ENCODE data around the gene HMBS.
"Not testable (repeated sequence)": the region's sequence is repeated elsewhere in the genome, so short reads cannot be mapped to it uniquely, and the experiment has no call there.

Gene HMBS

DNA sequence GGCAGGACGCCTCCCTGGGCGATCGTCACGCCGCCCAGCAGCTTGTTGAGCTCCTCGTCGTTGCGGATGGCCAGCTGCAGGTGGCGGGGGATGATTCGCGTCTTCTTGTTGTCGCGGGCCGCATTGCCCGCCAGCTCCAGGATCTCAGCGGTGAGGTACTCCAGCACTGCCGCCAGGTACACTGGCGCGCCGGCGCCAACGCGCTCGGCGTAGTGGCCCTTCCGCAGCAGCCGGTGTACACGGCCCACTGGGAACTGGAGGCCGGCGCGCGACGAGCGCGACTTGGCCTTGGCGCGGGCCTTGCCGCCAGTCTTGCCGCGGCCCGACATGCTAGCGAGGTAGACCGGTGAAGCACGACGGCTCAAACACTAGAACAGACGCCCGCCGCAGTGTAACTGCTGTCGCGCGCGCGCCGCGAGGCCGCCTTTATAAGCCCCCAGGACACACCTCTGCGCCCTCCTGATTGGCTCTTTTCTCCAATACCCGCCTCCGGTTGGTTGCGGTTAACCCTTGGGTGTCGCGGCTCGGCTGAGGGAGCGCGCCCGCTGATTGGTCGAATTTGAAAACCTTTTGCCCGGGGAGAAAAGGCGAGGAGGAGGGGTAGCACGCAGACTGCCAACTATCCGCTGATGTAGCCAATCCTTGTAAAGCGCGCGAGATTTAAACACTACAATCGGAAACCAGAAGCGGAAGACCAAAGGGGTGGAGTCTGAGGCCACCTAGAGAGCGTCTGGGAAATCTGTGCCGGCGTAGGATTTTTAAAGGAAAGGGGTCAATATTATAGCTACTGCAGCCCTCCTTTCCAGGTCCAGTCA is 10.6 kb downstream of the HMBS start:
- H3K4me3 ChIP-seq (ENCODE audit: low read length), result peak overlapping the region; percentile 81
- peaks cover 19% of the 10 kb centered on the region for H3K4me1 ChIP-seq (ENCODE audit: control insufficient read depth, insufficient read depth, low read length)
- H3K9me3 ChIP-seq (ENCODE audit: control insufficient read depth, low read length), result no peaks in the 10 kb centered on the region
- peak overlapping the region; percentile 70 for H3K9ac ChIP-seq (ENCODE audit: low read length)
- no peaks in the 10 kb centered on the region for H3K27me3 ChIP-seq (ENCODE audit: control insufficient read depth, insufficient read depth, low read length)
- H3K36me3 ChIP-seq (ENCODE audit: control insufficient read depth, insufficient read depth, low read length), result peaks cover 6% of the 10 kb centered on the region

DNA sequence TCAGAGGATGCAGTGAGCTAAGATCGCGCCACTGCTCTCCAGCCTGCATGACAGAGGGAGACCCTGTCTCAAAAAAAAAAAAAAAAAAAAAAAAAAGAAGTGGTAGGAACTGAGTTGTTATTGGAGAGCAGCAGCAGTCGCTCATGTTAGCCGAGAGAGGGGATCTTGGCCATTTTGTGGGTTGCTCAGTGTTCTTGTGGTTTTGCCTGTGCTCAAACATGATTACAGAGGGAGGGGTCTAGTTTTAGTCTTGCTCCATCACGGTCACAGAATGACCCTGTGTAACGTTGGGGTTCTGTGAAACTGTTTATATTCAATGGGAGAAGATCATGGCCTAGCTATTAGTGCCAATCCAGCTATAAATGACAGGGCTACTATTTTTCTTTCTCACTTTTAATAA is 15.0 kb downstream of the HMBS start:
- Histone ChIP-seq H3K27me3 (ENCODE audit: control insufficient read depth, insufficient read depth, low read length) (no peaks in the 10 kb centered on the region), H3K4me1 (ENCODE audit: control insufficient read depth, insufficient read depth, low read length) (peaks cover 19% of the 10 kb centered on the region), H3K9me3 (ENCODE audit: control insufficient read depth, low read length) (no peaks in the 10 kb centered on the region), H3K36me3 (ENCODE audit: control insufficient read depth, insufficient read depth, low read length) (peaks cover 6% of the 10 kb centered on the region), H3K9ac (ENCODE audit: low read length) (no peak overlapping the region), H3K4me3 (ENCODE audit: low read length) (no peak overlapping the region)

DNA sequence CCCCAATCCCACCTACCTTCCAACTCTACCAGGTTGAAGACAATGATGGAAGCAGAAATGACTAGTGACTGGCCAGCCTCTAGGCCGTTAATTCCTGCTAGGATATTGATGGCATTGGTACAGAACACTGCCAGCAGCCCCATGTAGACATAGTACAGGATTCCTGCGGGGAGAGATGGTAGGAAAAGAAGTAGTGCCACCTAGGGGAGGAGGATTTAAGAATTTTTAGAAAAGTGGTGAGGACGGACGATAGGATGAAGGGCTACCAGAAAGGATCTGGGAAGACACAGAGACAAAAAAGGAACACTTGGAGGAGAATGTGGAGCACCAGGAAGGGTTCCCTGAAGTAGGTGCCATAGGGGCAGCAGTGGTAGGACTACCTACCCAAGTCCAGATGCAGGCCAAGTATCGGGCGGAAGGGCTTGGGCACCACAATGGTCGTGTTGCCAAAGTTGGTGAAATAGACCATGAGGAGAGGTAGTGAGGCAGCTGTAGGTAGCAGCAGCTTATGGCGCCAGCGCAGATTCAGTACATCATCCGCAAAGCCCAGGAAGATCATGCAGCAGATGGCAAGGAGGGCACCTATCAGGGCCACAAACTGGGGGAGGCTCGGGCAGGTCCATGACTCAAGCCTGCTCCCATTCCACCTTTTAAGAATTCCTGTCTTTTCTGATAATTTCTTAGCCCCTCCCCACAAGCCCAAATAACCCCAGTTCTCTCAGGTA is 15.7 kb downstream of the HMBS start:
- Histone ChIP-seq H3K9ac (ENCODE audit: low read length) (peak overlapping the region; percentile 83), H3K9me3 (ENCODE audit: control insufficient read depth, low read length) (no peaks in the 10 kb centered on the region), H3K4me1 (ENCODE audit: control insufficient read depth, insufficient read depth, low read length) (peaks cover 19% of the 10 kb centered on the region), H3K4me3 (ENCODE audit: low read length) (peak overlapping the region; percentile 68), H3K36me3 (ENCODE audit: control insufficient read depth, insufficient read depth, low read length) (peaks cover 6% of the 10 kb centered on the region), H3K27me3 (ENCODE audit: control insufficient read depth, insufficient read depth, low read length) (no peaks in the 10 kb centered on the region)

DNA sequence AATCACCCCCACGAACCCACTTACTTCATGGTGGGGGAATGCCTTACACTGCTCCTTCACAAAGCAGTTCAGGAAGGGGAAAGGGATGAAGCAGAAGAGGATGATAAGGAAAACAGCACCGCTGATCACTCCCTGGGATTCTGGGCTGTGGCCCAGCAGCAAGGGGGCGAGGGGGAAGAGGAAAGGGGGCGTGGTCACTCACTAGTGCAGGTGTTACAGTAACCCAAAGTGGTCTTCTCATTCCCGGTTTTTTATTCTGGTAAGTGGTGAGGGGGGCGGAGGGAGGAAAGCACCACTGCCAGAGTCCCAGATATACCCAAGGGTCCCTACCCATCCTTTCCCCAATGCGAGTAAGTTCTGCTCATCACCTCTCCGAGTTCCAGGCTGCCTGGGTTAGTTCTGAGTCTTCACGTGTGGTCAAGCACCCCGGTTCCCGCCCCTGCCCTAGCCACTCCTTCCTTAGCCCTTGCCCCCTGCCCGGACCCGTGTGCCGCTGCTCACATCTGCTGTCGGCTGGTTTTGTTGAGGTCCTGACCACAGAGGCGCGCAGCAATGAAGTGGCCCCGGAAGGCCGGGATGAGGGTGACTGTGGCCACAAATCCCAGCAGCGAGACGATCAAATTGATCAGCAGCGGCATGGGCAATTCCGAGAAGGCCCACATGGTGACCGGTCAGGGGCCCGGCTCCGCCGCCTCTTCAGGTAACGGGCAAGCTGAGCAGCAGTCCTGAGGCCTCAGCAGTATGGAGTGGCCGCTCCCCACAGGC is 16.5 kb downstream of the HMBS start:
- H3K4me3 ChIP-seq (ENCODE audit: low read length), result peak overlapping the region; percentile 68
- peaks cover 6% of the 10 kb centered on the region for H3K36me3 ChIP-seq (ENCODE audit: control insufficient read depth, insufficient read depth, low read length)
- H3K9me3 ChIP-seq (ENCODE audit: control insufficient read depth, low read length), result no peaks in the 10 kb centered on the region
- H3K9ac ChIP-seq (ENCODE audit: low read length), result peak overlapping the region; percentile 83
- H3K4me1 ChIP-seq (ENCODE audit: control insufficient read depth, insufficient read depth, low read length), result peaks cover 19% of the 10 kb centered on the region
- no peaks in the 10 kb centered on the region for H3K27me3 ChIP-seq (ENCODE audit: control insufficient read depth, insufficient read depth, low read length)

DNA sequence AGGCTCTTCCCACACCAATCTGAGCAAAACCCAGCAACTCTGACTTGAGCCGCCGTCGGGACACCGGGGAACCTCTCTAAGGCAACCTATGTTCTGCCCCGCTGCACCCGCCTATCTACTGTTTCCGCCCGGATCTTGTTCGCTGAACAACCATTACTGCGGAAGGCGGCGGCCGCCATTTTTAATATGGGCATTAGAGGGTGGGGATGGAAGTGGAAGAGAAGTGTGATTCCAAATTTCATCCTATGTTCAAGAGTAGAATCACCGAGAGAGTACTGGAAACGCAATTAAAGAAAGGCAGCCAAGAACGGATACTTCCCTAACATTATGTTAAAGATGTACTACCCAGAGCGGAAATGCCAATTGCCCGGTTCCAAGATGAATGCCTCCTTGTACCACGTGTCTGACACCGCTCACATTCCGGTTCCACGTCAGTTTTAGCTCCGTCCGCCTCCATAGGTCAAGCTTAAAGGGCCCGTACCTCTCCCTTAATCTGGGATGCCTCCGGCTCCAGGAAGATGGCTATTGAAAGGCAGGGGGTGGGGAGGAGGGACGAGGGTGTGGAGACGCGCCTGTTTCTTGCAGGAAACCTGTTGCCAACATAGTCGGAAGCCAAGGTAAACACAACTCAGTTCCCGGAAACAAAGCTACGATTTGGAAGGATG is 17.2 kb downstream of the HMBS start, which contains the start of gene DPAGT1:
Gene DPAGT1 (minus strand): TSS at position 95 of the 665 bp plus-strand sequence. CDS start 198 bp downstream, outside the sequence.
- Histone ChIP-seq H3K9me3 (ENCODE audit: control insufficient read depth, low read length) (no peaks in the 10 kb centered on the region), H3K36me3 (ENCODE audit: control insufficient read depth, insufficient read depth, low read length) (peaks cover 6% of the 10 kb centered on the region), H3K9ac (ENCODE audit: low read length) (peak within 1 kb of the TSS; percentile 83), H3K4me3 (ENCODE audit: low read length) (peak within 1 kb of the TSS; percentile 68), H3K27me3 (ENCODE audit: control insufficient read depth, insufficient read depth, low read length) (no peaks in the 10 kb centered on the region), H3K4me1 (ENCODE audit: control insufficient read depth, insufficient read depth, low read length) (peaks cover 26% of the 10 kb centered on the region)

DNA sequence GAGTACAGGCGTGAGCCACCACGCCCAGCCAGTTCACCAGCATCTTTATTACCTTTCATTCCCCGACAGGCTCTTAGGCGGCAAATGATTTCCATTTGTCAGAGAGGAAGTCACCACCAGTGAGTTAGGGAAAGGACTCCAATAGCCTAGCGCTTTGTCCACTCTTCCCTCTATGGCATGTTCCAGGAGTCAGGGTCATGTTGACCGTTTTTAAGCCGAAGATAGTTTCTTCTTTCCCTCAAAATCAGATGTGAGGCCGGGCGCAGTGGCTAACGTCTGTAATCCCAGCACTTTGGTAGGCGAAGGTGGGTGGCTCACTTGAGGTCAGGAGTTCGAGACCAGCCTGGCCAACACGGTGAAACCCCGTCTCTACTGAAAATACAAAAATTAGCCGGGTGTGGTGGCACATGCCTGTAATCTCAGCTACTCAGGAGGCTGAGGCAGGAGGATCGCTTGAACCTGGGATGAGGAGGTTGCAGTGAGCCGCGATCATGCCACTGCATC is 18.5 kb downstream of the HMBS start:
- H3K4me3 ChIP-seq (ENCODE audit: low read length); H3K27me3 ChIP-seq (ENCODE audit: control insufficient read depth, insufficient read depth, low read length); H3K36me3 ChIP-seq (ENCODE audit: control insufficient read depth, insufficient read depth, low read length); H3K9me3 ChIP-seq (ENCODE audit: control insufficient read depth, low read length): not testable (repeated sequence)
- peak overlapping the region; percentile 83 for H3K9ac ChIP-seq (ENCODE audit: low read length)
- peaks cover 27% of the 10 kb centered on the region for H3K4me1 ChIP-seq (ENCODE audit: control insufficient read depth, insufficient read depth, low read length)

DNA sequence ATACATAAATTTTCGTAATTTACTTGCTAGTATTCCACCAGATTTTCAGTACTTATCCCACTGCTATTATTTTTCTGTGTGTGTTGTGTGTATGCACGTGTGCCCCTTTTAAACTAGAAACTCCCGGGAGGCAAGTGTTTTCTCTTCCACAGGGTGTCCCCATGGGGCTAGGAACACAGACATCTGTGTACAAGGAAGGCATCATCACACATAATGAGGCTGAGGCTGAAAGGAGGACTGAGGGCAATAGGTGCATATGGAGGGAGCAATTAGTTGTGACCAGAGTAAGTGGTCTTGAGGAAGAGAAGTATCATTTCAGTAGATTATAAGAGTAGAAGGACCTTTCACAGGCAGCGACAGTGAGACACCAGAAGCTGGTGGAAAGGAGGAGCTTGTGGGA is 19.1 kb downstream of the HMBS start:
- Histone ChIP-seq H3K9me3 (ENCODE audit: control insufficient read depth, low read length) (no peaks in the 10 kb centered on the region), H3K4me1 (ENCODE audit: control insufficient read depth, insufficient read depth, low read length) (peaks cover 28% of the 10 kb centered on the region), H3K27me3 (ENCODE audit: control insufficient read depth, insufficient read depth, low read length) (no peaks in the 10 kb centered on the region), H3K4me3 (ENCODE audit: low read length) (no peak overlapping the region), H3K9ac (ENCODE audit: low read length) (no peak overlapping the region), H3K36me3 (ENCODE audit: control insufficient read depth, insufficient read depth, low read length) (no peaks in the 10 kb centered on the region)

DNA sequence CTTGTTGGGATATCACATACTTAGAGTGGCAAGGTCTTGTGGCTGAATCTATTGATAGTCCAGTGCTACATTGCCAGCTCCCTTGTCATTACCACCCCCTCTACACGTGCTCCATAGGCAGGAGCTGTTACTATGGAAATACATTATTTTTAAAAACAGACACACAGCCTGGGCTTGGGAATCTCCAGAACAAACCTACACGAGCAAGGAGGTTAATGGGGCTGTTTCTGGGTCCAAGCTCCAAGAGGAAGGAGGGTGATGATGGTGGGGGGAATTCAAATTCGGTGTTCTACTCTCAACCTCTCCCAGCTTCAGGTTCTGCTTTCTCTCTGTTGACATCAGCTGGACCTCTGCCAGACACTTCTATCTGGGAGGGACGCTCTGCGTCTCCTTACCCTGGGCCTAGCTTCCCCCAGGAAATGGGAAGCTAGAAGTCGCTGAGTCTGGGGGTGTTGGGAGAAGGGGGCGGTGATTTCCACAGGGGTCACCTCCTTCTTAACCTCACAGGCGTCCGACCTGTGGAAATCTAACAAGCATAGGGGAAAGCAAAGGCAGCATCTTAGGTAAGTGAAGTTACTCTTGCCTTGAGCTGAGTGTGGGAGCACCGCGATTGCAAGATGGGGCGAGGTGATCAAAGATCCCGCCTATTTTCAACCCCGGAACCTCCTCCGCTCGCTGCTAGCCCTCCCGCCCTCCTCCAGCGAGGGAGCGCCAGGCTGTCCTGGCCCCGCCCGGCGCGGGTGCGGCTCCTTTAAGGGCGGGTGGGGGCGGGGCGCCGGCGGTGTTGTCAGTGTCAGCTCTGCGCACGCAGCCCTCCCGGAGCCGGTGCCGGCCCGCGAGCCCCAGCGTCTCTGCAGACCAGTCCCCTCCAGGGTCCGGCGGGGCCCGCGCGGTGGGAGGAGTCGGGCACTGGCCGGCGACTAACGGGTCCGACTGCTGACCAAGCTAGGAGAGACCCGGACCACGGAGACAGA is 22.2 kb downstream of the HMBS start, which contains the start of gene C2CD2L:
Gene C2CD2L (plus strand): TSS at position 781 of the 974 bp plus-strand sequence. CDS start 398 bp downstream, outside the sequence.
- H3K27me3 ChIP-seq (ENCODE audit: control insufficient read depth, insufficient read depth, low read length), result no peaks in the 10 kb centered on the region
- H3K4me1 ChIP-seq (ENCODE audit: control insufficient read depth, insufficient read depth, low read length), result peaks cover 27% of the 10 kb centered on the region
- peak within 1 kb of the TSS; percentile 67 for H3K9ac ChIP-seq (ENCODE audit: low read length)
- peaks cover 6% of the 10 kb centered on the region for H3K36me3 ChIP-seq (ENCODE audit: control insufficient read depth, insufficient read depth, low read length)
- H3K4me3 ChIP-seq (ENCODE audit: low read length), result peak within 1 kb of the TSS; percentile 87
- H3K9me3 ChIP-seq (ENCODE audit: control insufficient read depth, low read length), result no peaks in the 10 kb centered on the region

DNA sequence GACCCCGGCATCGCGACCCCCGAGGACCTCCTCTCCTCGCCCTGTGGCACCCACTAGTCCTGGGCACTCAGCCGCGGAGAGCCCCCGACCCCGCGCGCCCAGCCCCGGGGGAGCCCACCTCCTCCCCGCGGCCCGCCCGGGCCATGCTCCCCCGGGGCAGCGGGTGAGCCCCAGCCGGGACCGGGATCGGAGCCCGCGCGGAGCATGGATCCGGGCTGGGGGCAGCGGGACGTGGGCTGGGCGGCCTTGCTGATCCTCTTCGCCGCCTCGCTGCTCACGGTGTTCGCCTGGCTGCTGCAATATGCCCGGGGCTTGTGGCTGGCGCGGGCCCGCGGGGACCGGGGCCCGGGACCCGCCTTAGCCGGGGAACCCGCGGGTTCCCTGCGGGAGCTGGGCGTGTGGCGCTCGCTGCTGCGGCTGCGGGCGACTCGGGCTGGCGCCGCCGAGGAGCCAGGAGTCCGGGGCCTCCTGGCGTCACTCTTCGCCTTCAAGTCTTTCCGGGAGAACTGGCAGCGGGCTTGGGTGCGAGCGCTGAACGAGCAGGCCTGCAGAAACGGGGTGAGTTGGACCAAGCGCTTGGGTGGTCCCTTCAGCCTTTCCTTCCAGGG is 23.0 kb downstream of the HMBS start:
- peak overlapping the region; percentile 67 for H3K9ac ChIP-seq (ENCODE audit: low read length)
- no peaks in the 10 kb centered on the region for H3K27me3 ChIP-seq (ENCODE audit: control insufficient read depth, insufficient read depth, low read length)
- peaks cover 24% of the 10 kb centered on the region for H3K4me1 ChIP-seq (ENCODE audit: control insufficient read depth, insufficient read depth, low read length)
- H3K36me3 ChIP-seq (ENCODE audit: control insufficient read depth, insufficient read depth, low read length), result peaks cover 9% of the 10 kb centered on the region
- no peaks in the 10 kb centered on the region for H3K9me3 ChIP-seq (ENCODE audit: control insufficient read depth, low read length)
- H3K4me3 ChIP-seq (ENCODE audit: low read length), result peak overlapping the region; percentile 87

DNA sequence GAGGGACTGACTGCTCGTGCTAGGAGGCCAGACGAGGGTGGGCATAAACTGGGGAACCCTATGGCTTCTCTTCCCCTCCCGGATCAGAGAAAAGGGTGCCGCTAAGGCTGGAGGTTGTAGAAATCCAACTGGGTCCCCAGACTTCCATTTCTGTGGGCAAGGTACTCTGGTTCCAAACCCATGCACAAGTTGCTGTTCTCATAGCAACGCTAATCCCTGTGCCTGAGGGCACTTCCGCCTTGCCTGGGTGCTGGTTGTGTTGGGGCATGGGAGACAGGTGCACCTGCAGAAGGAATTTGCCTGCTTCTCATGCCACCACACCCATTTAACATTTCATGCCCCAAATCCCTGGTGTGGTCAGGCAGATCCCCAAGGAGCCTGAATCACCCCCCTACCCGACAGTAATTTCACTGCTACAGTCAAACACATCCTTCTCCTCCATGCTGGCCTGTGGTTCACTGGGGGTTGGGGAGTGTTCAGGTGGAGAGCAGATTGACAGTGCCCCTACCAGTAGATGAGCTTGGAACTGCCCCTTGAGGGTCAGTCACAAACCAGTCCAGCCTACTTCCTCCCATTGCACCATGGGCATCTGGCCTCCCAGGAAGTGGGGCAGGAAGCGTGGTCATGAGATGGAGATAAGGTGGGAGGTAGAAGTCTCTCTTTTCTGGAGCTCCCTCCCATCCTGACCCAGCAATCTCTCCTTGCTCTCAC is 23.6 kb downstream of the HMBS start:
- H3K9ac ChIP-seq (ENCODE audit: low read length), result peak overlapping the region; percentile 67

More for the DNA sequence above, 23.6 kb downstream of the HMBS start:
- peaks cover 17% of the 10 kb centered on the region for H3K4me1 ChIP-seq (ENCODE audit: control insufficient read depth, insufficient read depth, low read length)
- H3K9me3 ChIP-seq (ENCODE audit: control insufficient read depth, low read length), result no peaks in the 10 kb centered on the region
- peaks cover 9% of the 10 kb centered on the region for H3K36me3 ChIP-seq (ENCODE audit: control insufficient read depth, insufficient read depth, low read length)
- H3K4me3 ChIP-seq (ENCODE audit: low read length), result peak overlapping the region; percentile 87
- no peaks in the 10 kb centered on the region for H3K27me3 ChIP-seq (ENCODE audit: control insufficient read depth, insufficient read depth, low read length)

All from mucosa of stomach (tissue), 1 donor.